H1 (cell line): ENCODE data around the gene FNIP2. TPM values are rescaled to one million over a fixed set of nuclear protein-coding genes. Genes with fewer than 3 reads are reported as not detected.

Experiments used
- CTCF ChIA-PET: fragments of 300-600 bp; sonication (Branson Sonifier 250); formaldehyde crosslinking; loops from one replicate; lab custom pipeline; 2021; ENCODE audit not compliant: partially characterized antibody; lab: Charles Lee
- POLR2A ChIA-PET: fragments of 300-600 bp; sonication (Branson Sonifier 250); formaldehyde crosslinking; loops from one replicate; lab custom pipeline; 2021; ENCODE audit warnings: inconsistent platforms; ENCODE audit not compliant: partially characterized antibody; lab: Charles Lee
- DNase-seq, 2 experiments: peaks; one replicate each; pipeline versions ENCODE4 v3.0.0 to v3.0.0-alpha.2; 2010 to 2022; ENCODE audit warnings: low spot score in 2 of 2, low read depth in 1 of 2, mixed read lengths in 1 of 2
- FAIRE-seq: peaks from 2 replicates; lab custom pipeline; 2011; peaks lifted over from hg19 to GRCh38; lab: Jason Lieb, UNC
- H2AFZ ChIP-seq: 2 replicates; pipeline ENCODE4 v1.8.1; 2012; ENCODE audit warnings: low read length, inconsistent platforms
- H2AK5ac ChIP-seq: 2 replicates; pipeline ENCODE4 v1.6.1; 2013; ENCODE audit warnings: low read depth, low read length
- H2BK120ac ChIP-seq: replicated peaks from 2 replicates; pipeline ENCODE3; 2013; ENCODE audit warnings: low read depth, low read length, inconsistent platforms
- H2BK12ac ChIP-seq: 2 replicates; pipeline ENCODE4 v1.6.1; 2013; ENCODE audit warnings: low read depth, low read length
- H2BK15ac ChIP-seq: 2 replicates; pipeline ENCODE4 v1.6.1; 2013; ENCODE audit warnings: low read length
- H2BK20ac ChIP-seq: 2 replicates; pipeline ENCODE4 v1.6.1; 2013; ENCODE audit warnings: low read length
- H2BK5ac ChIP-seq: 2 replicates; pipeline ENCODE4 v1.6.1; 2013; ENCODE audit warnings: low read depth, low read length
- H3K14ac ChIP-seq: 2 replicates; pipeline ENCODE4 v1.6.1; 2013; ENCODE audit warnings: inconsistent platforms; ENCODE audit not compliant: insufficient read length
- H3K18ac ChIP-seq: 2 replicates; pipeline ENCODE4 v1.6.1; 2013; ENCODE audit warnings: low read length; ENCODE audit errors: extremely low read depth
- H3K23ac ChIP-seq: 2 replicates; pipeline ENCODE4 v1.6.1; 2013; ENCODE audit warnings: inconsistent platforms; ENCODE audit not compliant: insufficient read length
- H3K23me2 ChIP-seq: 2 replicates; pipeline ENCODE4 v1.6.1; 2013; ENCODE audit warnings: low read depth, low read length
- H3K27ac ChIP-seq: 2 replicates; pipeline ENCODE4 v1.6.1; 2011; ENCODE audit warnings: low read depth, low read length, inconsistent platforms
- H3K27me3 ChIP-seq, 4 experiments: replicated peaks in 1 of 4; 1 replicate in 1 of 4; 2 replicates in 3 of 4; pipeline versions ENCODE4 v1.6.1 to v1.8.1; 2011 to 2013; ENCODE audit warnings: low read length in 3 of 4, mild to moderate bottlenecking in 3 of 4, inconsistent platforms in 2 of 4, mixed read lengths in 2 of 4, moderate library complexity in 1 of 4; ENCODE audit not compliant: control insufficient read depth in 3 of 4, insufficient read depth in 3 of 4; ENCODE audit errors: extremely low read depth in 1 of 4
- H3K36me3 ChIP-seq, 4 experiments: 2 replicates each; pipeline versions ENCODE4 v1.6.1 to v1.8.1; 2011 to 2013; ENCODE audit warnings: mild to moderate bottlenecking in 4 of 4, low read length in 3 of 4, moderate library complexity in 2 of 4, control low read depth in 1 of 4, inconsistent platforms in 1 of 4; ENCODE audit not compliant: insufficient read depth in 4 of 4, control insufficient read depth in 2 of 4
- H3K4ac ChIP-seq: replicated peaks from 2 replicates; pipeline ENCODE3; 2013; ENCODE audit warnings: low read length, low read depth, mixed read lengths, inconsistent platforms; ENCODE audit not compliant: insufficient read length
- H3K4me1 ChIP-seq, 4 experiments: replicated peaks in 1 of 4; 1 replicate in 1 of 4; 2 replicates in 3 of 4; pipeline versions ENCODE4 v1.6.1 to v1.8.1; 2011 to 2013; ENCODE audit warnings: low read length in 3 of 4, inconsistent platforms in 2 of 4, mixed read lengths in 1 of 4; ENCODE audit not compliant: insufficient read depth in 4 of 4, control insufficient read depth in 3 of 4
- H3K4me2 ChIP-seq, 2 experiments: 2 replicates each; pipeline versions ENCODE4 v1.6.1 to v1.8.1; 2011 to 2013; ENCODE audit warnings: low read depth in 2 of 2, low read length in 2 of 2, control low read depth in 1 of 2, inconsistent platforms in 1 of 2, mild to moderate bottlenecking in 1 of 2; ENCODE audit not compliant: insufficient read depth in 1 of 2
- H3K4me3 ChIP-seq, 4 experiments: fragments of 200-600, 300-600 bp in 1 of 4; sonication (generic), shearing (Covaris generic), sonication (Bioruptor Twin) in 1 of 4; 2 replicates each; pipeline versions ENCODE4 v1.5.1 to v1.8.1; 2011 to 2016; ENCODE audit warnings: low read length in 4 of 4, low read depth in 3 of 4, control low read depth in 2 of 4, inconsistent platforms in 2 of 4, mild to moderate bottlenecking in 2 of 4, mixed read lengths in 1 of 4, moderate library complexity in 1 of 4; ENCODE audit not compliant: insufficient read depth in 2 of 4; ENCODE audit errors: extremely low read depth in 1 of 4
- H3K56ac ChIP-seq: replicated peaks from 2 replicates; pipeline ENCODE3; 2013; ENCODE audit warnings: low read depth, mild to moderate bottlenecking, mixed read lengths, low read length, inconsistent platforms; ENCODE audit not compliant: insufficient read length
- H3K79me1 ChIP-seq: 2 replicates; pipeline ENCODE4 v1.6.1; 2013; ENCODE audit warnings: low read depth, low read length, control low read depth
- H3K79me2 ChIP-seq, 2 experiments: 2 replicates each; pipeline versions ENCODE4 v1.6.1 to v1.8.1; 2012 to 2013; ENCODE audit warnings: low read length in 2 of 2, mild to moderate bottlenecking in 2 of 2, inconsistent platforms in 1 of 2; ENCODE audit not compliant: insufficient read depth in 2 of 2, control insufficient read depth in 1 of 2
- H3K9ac ChIP-seq, 4 experiments: replicated peaks in 1 of 4; 1 replicate in 1 of 4; 2 replicates in 3 of 4; pipeline versions ENCODE4 v1.6.1 to v1.8.1; 2011 to 2013; ENCODE audit warnings: low read depth in 3 of 4, low read length in 3 of 4, control low read depth in 2 of 4, mild to moderate bottlenecking in 2 of 4, moderate library complexity in 2 of 4, inconsistent platforms in 1 of 4; ENCODE audit errors: extremely low read depth in 1 of 4
- H3K9me3 ChIP-seq, 2 experiments: 2 replicates each; pipeline versions ENCODE4 v1.6.1 to v1.8.1; 2012 to 2013; ENCODE audit warnings: mild to moderate bottlenecking in 2 of 2, moderate library complexity in 2 of 2, control low read depth in 1 of 2, inconsistent platforms in 1 of 2, low read depth in 1 of 2, low read length in 1 of 2, mixed read lengths in 1 of 2; ENCODE audit not compliant: insufficient read depth in 2 of 2
- H4K20me1 ChIP-seq, 2 experiments: replicated peaks in 1 of 2; 2 replicates each; pipeline versions ENCODE3 to v1.8.1; 2011 to 2013; ENCODE audit warnings: inconsistent platforms in 2 of 2, low read length in 2 of 2, mild to moderate bottlenecking in 1 of 2; ENCODE audit not compliant: insufficient read depth in 2 of 2, control insufficient read depth in 1 of 2
- H4K5ac ChIP-seq: 2 replicates; pipeline ENCODE4 v1.6.1; 2013; ENCODE audit warnings: low read length, low read depth, mixed read lengths, inconsistent platforms; ENCODE audit not compliant: insufficient read length
- H4K8ac ChIP-seq: 2 replicates; pipeline ENCODE4 v1.8.0; 2013; ENCODE audit warnings: mild to moderate bottlenecking, moderate library complexity, low read length, inconsistent platforms; ENCODE audit not compliant: insufficient read depth; ENCODE audit errors: extremely low read depth
- H4K91ac ChIP-seq: replicated peaks from 2 replicates; pipeline ENCODE3; 2013; ENCODE audit warnings: low read length, mixed read lengths, inconsistent platforms; ENCODE audit not compliant: insufficient read length
- GTF2F1 ChIP-seq: IDR thresholded peaks from 2 replicates; pipeline ENCODE4 v1.6.1; 2012; ENCODE audit warnings: low read depth, low read length, improper control_type of control experiment, borderline replicate concordance
- POLR2A ChIP-seq, 2 experiments: IDR thresholded peaks; 1 replicate in 1 of 2; 2 replicates in 1 of 2; pipeline ENCODE4 v1.6.1; 2011; ENCODE audit warnings: low read depth in 2 of 2, low read length in 2 of 2, mild to moderate bottlenecking in 2 of 2; ENCODE audit errors: control extremely low read depth in 1 of 2
- WGBS, 2 experiments: shearing (Covaris generic) in 1 of 2; methylation state at CpG; one replicate each; pipeline versions ENCODE4 v1.1.6 to v1.1.7; 2013 to 2015; ENCODE audit warnings: low lambda C conversion rate in 2 of 2, mixed read lengths in 2 of 2, inconsistent platforms in 1 of 2, low coverage in 1 of 2, missing lambda C conversion rate in 1 of 2; ENCODE audit not compliant: insufficient replicate concordance in 2 of 2, insufficient coverage in 1 of 2, insufficient read length in 1 of 2; ENCODE audit errors: extremely low coverage in 1 of 2, missing lambda C conversion rate in 1 of 2; 5-methylcytosine and 5-hydroxymethylcytosine counted together
- polyA plus RNA-seq, 7 experiments: library from polyadenylated mRNA; depleted of rRNA in 3 of 7; stranded (reverse) in 5 of 7; unstranded in 2 of 7; fragments of >200 nt in 5 of 7; fragments of 200-250 nt in 2 of 7; gene quantifications; 1 replicate in 5 of 7; 2 replicates in 1 of 7; 4 replicates in 1 of 7; pipeline versions ENCODE4 v1.2.1 to v1.2.3, GENCODE V29; 2011 to 2013; ENCODE audit warnings: missing spikeins in 2 of 7, mixed read lengths in 2 of 7
- total RNA-seq: library from RNA; stranded (reverse); fragmentation: NEBNext Ultra II Directional; extraction: Animal tissue kit (Norgen Biotek cat#: 25700); gene quantifications from 2 replicates; pipeline ENCODE4 v1.2.1, GENCODE V29; 2021
- TF ChIP-seq, protein P1 (sequence below): IDR thresholded peaks from 2 replicates; pipeline ENCODE4 v1.6.1; 2012; ENCODE audit warnings: inconsistent platforms

The FNIP2 gene
- total and polyA plus RNA-seq, 2 of the 8 experiments (the other 6 are each of a cell fraction or from before 2014, with no cell fraction given): 4.0 to 13.0 TPM

DNA sequence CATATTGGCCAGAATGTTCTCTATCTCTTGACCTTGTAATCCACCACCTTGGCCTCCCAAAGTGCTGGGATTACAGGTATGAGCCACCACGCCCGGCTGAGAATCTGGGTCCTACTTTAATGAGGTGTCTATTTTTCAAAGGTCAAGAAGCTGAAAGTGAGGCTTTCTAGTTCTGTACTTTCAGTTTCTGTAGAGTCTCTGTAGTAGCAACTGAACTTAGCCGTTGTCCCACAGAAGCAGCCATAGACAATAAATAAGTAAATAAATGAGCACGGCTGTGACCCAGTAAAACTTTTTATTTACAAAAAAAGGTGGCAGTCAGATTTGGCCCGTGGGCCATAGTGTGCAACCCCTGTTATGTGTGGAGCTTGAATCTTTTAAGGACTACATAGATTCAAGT, 92.0 kb downstream of the FNIP2 start:
- Histone ChIP-seq H3K23me2 (no peaks in the 10 kb centered on the region), H3K79me1 (no peaks in the 10 kb centered on the region), H2BK15ac (no peak overlapping the region), H2BK5ac (no peak overlapping the region), H3K9me3 (no peaks in the 10 kb centered on the region), H2AFZ (no peak overlapping the region), H2BK120ac (no peak overlapping the region), H3K79me2 (no peaks in the 10 kb centered on the region), H2BK20ac (no peak overlapping the region), H3K9ac (no peak overlapping the region), H3K27me3 (no peaks in the 10 kb centered on the region), H3K4me2 (no peak overlapping the region), H3K27ac (no peak overlapping the region), H3K23ac (no peak overlapping the region), H3K4me3 (no peak overlapping the region), H2BK12ac (no peak overlapping the region), H3K4me1 (no peaks in the 10 kb centered on the region; a peak in 1 of 7 replicates), H2AK5ac (no peak overlapping the region), H3K36me3 (peaks cover 0 to 4% (median 0%) of the 10 kb centered on the region in 4 experiments; a peak in 2 of 8 replicates), H3K4ac (no peak overlapping the region), H4K8ac (no peak overlapping the region), H3K56ac (no peak overlapping the region)
- POLR2A ChIA-PET: interaction anchor here (1.0 kb wide), 1 partner anchor 15 kb away, joined by 3 read pairs; no protein-coding TSS in a partner anchor
- CTCF ChIA-PET: interaction anchor here (0.8 to 2.8 kb wide), 21 partner anchors 10 to 367 kb away, joined by 3 to 29 read pairs (median 4); no protein-coding TSS in a partner anchor
- FAIRE-seq: no peak
- no peak for DNase-seq
- TF ChIP-seq POLR2A (IDR thresholded peaks at IDR 0.05; ENCODE audit: control extremely low read depth in 1 of 2, low read depth in 2 of 2, low read length in 2 of 2): no peak
- TF ChIP-seq, protein P1, sequence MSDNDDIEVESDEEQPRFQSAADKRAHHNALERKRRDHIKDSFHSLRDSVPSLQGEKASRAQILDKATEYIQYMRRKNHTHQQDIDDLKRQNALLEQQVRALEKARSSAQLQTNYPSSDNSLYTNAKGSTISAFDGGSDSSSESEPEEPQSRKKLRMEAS: no peak
- TF ChIP-seq GTF2F1: no peak
- TF ChIP-seq, all 59 proteins: peak for 0
- H4K91ac ChIP-seq: no peak overlapping the region
- no peak overlapping the region for H4K5ac ChIP-seq
- WGBS, 2 experiments: 98% methylated on average over 5 of the region's 5 CpGs; no CpG with 5 or more reads in 1 of the 2 experiments
- no peaks in the 10 kb centered on the region for H4K20me1 ChIP-seq
- no peak overlapping the region for H3K14ac ChIP-seq
- H3K18ac ChIP-seq: no peak overlapping the region
